IMR-90 (cell line): ENCODE data around the gene ERMAP. TPM values are rescaled to one million over a fixed set of nuclear protein-coding genes. Genes with fewer than 3 reads are reported as not detected.

Experiments
- ATAC-seq: fragments of 200-7000 bp; cut with Tn5 transposase; 2 replicates; pipeline ENCODE4 v1.9.1; 2020; ENCODE audit warnings: low read depth, mild to moderate bottlenecking, moderate library complexity
- BruUV-seq: library from RNA; stranded (reverse); fragments of 400-500 nt; replicated peaks from 2 replicates; lab custom pipeline; 2021; lab: Mats Ljungman, UMichigan
- CTCF ChIA-PET: fragments of 300-600 bp; formaldehyde crosslinking; extraction: SDS; loops from one replicate; lab custom pipeline; 2021; ENCODE audit warnings: antibody characterized with exemption; lab: Yijun Ruan, JAX
- POLR2A ChIA-PET: fragments of 300-600 bp; sonication (Branson Sonifier 250); formaldehyde crosslinking; loops from one replicate; lab custom pipeline; 2022; ENCODE audit warnings: antibody characterized with exemption; ENCODE audit not compliant: unreplicated experiment; lab: Charles Lee
- DNase-seq: peaks from one replicate; pipeline ENCODE4 v3.0.0; 2013
- H2AFZ ChIP-seq: replicated peaks from 2 replicates; pipeline ENCODE3; 2013; ENCODE audit warnings: low read length, mild to moderate bottlenecking; ENCODE audit not compliant: poor library complexity
- H2AK5ac ChIP-seq: 2 replicates; pipeline ENCODE4 v1.6.1; 2013; ENCODE audit warnings: low read depth, low read length, inconsistent platforms
- H2AK9ac ChIP-seq: replicated peaks from 2 replicates; pipeline ENCODE3; 2013; ENCODE audit warnings: mild to moderate bottlenecking, low read depth, low read length, moderate library complexity; ENCODE audit not compliant: poor library complexity
- H2BK120ac ChIP-seq: 2 replicates; pipeline ENCODE4 v1.6.1; 2013; ENCODE audit warnings: low read depth, low read length, inconsistent platforms
- H2BK15ac ChIP-seq: 3 replicates; pipeline ENCODE4 v1.6.1; 2013; ENCODE audit warnings: low read depth, low read length, inconsistent platforms
- H2BK20ac ChIP-seq: 2 replicates; pipeline ENCODE4 v1.6.1; 2013; ENCODE audit warnings: low read depth, mild to moderate bottlenecking, inconsistent platforms, low read length, moderate library complexity
- H2BK5ac ChIP-seq: 2 replicates; pipeline ENCODE4 v1.6.1; 2013; ENCODE audit warnings: mild to moderate bottlenecking, low read depth, low read length, inconsistent platforms; ENCODE audit not compliant: poor library complexity, severe bottlenecking
- H3K14ac ChIP-seq: replicated peaks from 2 replicates; pipeline ENCODE4 v1.6.1; 2013; ENCODE audit warnings: low read depth, low read length, inconsistent platforms
- H3K18ac ChIP-seq: 2 replicates; pipeline ENCODE4 v1.6.1; 2013; ENCODE audit warnings: low read depth, low read length, control low read depth
- H3K23ac ChIP-seq: 2 replicates; pipeline ENCODE4 v1.6.1; 2013; ENCODE audit warnings: low read depth, low read length, inconsistent platforms
- H3K27ac ChIP-seq: 2 replicates; pipeline ENCODE4 v1.5.1; 2013; ENCODE audit warnings: mild to moderate bottlenecking, control low read depth, low read length; ENCODE audit not compliant: insufficient read depth
- H3K27me3 ChIP-seq: 2 replicates; pipeline ENCODE4 v1.6.1; 2013; ENCODE audit warnings: low read length; ENCODE audit not compliant: control insufficient read depth, insufficient read depth
- H3K36me3 ChIP-seq: 2 replicates; pipeline ENCODE4 v1.6.1; 2013; ENCODE audit warnings: low read length, mixed read lengths; ENCODE audit not compliant: control insufficient read depth, insufficient read depth
- H3K4ac ChIP-seq: 2 replicates; pipeline ENCODE4 v1.6.1; 2013; ENCODE audit warnings: low read depth, low read length, inconsistent platforms
- H3K4me1 ChIP-seq: 2 replicates; pipeline ENCODE4 v1.6.1; 2013; ENCODE audit warnings: low read length, mixed read lengths; ENCODE audit not compliant: control insufficient read depth, insufficient read depth
- H3K4me2 ChIP-seq: 2 replicates; pipeline ENCODE4 v1.6.1; 2013; ENCODE audit warnings: low read depth, mild to moderate bottlenecking, control low read depth, low read length, moderate library complexity
- H3K4me3 ChIP-seq: 2 replicates; pipeline ENCODE4 v1.5.1; 2013; ENCODE audit warnings: low read depth, mild to moderate bottlenecking, control low read depth, low read length, moderate library complexity; ENCODE audit not compliant: insufficient read depth
- H3K56ac ChIP-seq: 2 replicates; pipeline ENCODE4 v1.6.1; 2013; ENCODE audit warnings: low read length, inconsistent platforms; ENCODE audit not compliant: insufficient read depth; ENCODE audit errors: extremely low read depth
- H3K79me1 ChIP-seq, 2 experiments: 2 replicates each; pipeline ENCODE4 v1.6.1; 2013; ENCODE audit warnings: low read length in 2 of 2, inconsistent platforms in 1 of 2, low read depth in 1 of 2
- H3K9ac ChIP-seq: 2 replicates; pipeline ENCODE4 v1.6.1; 2013; ENCODE audit warnings: low read depth, low read length, control low read depth
- H3K9me1 ChIP-seq: 2 replicates; pipeline ENCODE4 v1.6.1; 2013; ENCODE audit warnings: low read length, inconsistent platforms; ENCODE audit not compliant: insufficient read depth
- H3K9me3 ChIP-seq: 2 replicates; pipeline ENCODE4 v1.6.1; 2013; ENCODE audit warnings: low read length; ENCODE audit not compliant: control insufficient read depth, insufficient read depth
- H4K20me1 ChIP-seq: 2 replicates; pipeline ENCODE4 v1.6.1; 2013; ENCODE audit warnings: low read length, inconsistent platforms; ENCODE audit not compliant: insufficient read depth
- H4K5ac ChIP-seq: 2 replicates; pipeline ENCODE4 v1.6.1; 2013; ENCODE audit warnings: mild to moderate bottlenecking, low read depth, low read length, control low read depth
- H4K8ac ChIP-seq, 2 experiments: 2 replicates each; pipeline ENCODE4 v1.6.1; 2013; ENCODE audit warnings: low read depth in 2 of 2, low read length in 2 of 2, control low read depth in 1 of 2, inconsistent platforms in 1 of 2
- H4K91ac ChIP-seq: 2 replicates; pipeline ENCODE4 v1.6.1; 2013; ENCODE audit warnings: low read depth, low read length, inconsistent platforms; ENCODE audit not compliant: insufficient read depth
- BHLHE40 ChIP-seq: fragments of 150-350 bp; IDR thresholded peaks from 2 replicates; pipeline ENCODE4 v1.6.1; 2016; ENCODE audit warnings: mild to moderate bottlenecking, low read depth, low read length
- CEBPB ChIP-seq: IDR thresholded peaks from 2 replicates; pipeline ENCODE4 v1.6.1; 2012; ENCODE audit warnings: low read depth, low read length, improper control_type of control experiment
- CHD1 ChIP-seq: IDR thresholded peaks from 2 replicates; pipeline ENCODE4 v1.6.1; 2012; ENCODE audit warnings: low read depth, low read length, improper control_type of control experiment
- ELK1 ChIP-seq: fragments of 150-350 bp; IDR thresholded peaks from 2 replicates; pipeline ENCODE4 v1.6.1; 2016; ENCODE audit warnings: low read depth, mild to moderate bottlenecking, low read length, moderate library complexity, borderline replicate concordance
- FOS ChIP-seq: fragments of 150-350 bp; IDR thresholded peaks from 2 replicates; pipeline ENCODE4 v1.6.1; 2016; ENCODE audit warnings: low read depth, low read length
- MAFK ChIP-seq: IDR thresholded peaks from 2 replicates; pipeline ENCODE4 v1.6.1; 2012; ENCODE audit warnings: low read depth, low read length, improper control_type of control experiment
- MAZ ChIP-seq: IDR thresholded peaks from 2 replicates; pipeline ENCODE4 v1.6.1; 2012; ENCODE audit warnings: low read depth, mild to moderate bottlenecking, low read length, improper control_type of control experiment, moderate library complexity, borderline replicate concordance
- MXI1 ChIP-seq: IDR thresholded peaks from 2 replicates; pipeline ENCODE4 v1.6.1; 2012; ENCODE audit warnings: low read depth, mild to moderate bottlenecking, low read length, moderate library complexity, borderline replicate concordance
- NFE2L2 ChIP-seq: fragments of 150-350 bp; IDR thresholded peaks from 2 replicates; pipeline ENCODE4 v1.6.1; 2016; ENCODE audit warnings: low read depth, mild to moderate bottlenecking, low read length
- POLR2A ChIP-seq: IDR thresholded peaks from 2 replicates; pipeline ENCODE4 v1.6.1; 2012; ENCODE audit warnings: mild to moderate bottlenecking, low read depth, low read length
- RAD21 ChIP-seq: IDR thresholded peaks from 2 replicates; pipeline ENCODE4 v1.6.1; 2012; ENCODE audit warnings: low read length, improper control_type of control experiment
- RCOR1 ChIP-seq: IDR thresholded peaks from 2 replicates; pipeline ENCODE4 v1.6.1; 2012; ENCODE audit warnings: mild to moderate bottlenecking, low read length, improper control_type of control experiment; ENCODE audit not compliant: insufficient replicate concordance
- RFX5 ChIP-seq: IDR thresholded peaks from 2 replicates; pipeline ENCODE4 v1.8.0; 2012; ENCODE audit warnings: low read depth, mild to moderate bottlenecking, low read length, moderate library complexity
- SMC3 ChIP-seq: fragments of 150-350 bp; IDR thresholded peaks from 2 replicates; pipeline ENCODE4 v1.6.1; 2016; ENCODE audit warnings: low read depth, mild to moderate bottlenecking, antibody characterized with exemption, low read length, moderate library complexity
- WGBS, 2 experiments: methylation state at CpG; one replicate each; pipeline versions ENCODE4 v1.1.5 to v1.1.7; 2013; ENCODE audit warnings: missing lambda C conversion rate in 2 of 2; ENCODE audit not compliant: insufficient read length in 1 of 2; ENCODE audit errors: extremely low coverage in 2 of 2; 5-methylcytosine and 5-hydroxymethylcytosine counted together
- dilution Hi-C: fragments of 300-500 bp; cut with HindIII; formaldehyde crosslinking; loops from one replicate; pipeline ENCODE4 v1.14.3; 2018; ENCODE audit warnings: low sequenced_read_pairs; ENCODE audit not compliant: unreplicated experiment
- in situ Hi-C: fragments of 300-500 bp; cut with MboI; formaldehyde crosslinking; loops from 3 replicates; pipeline ENCODE4 v1.14.3; 2019; ENCODE audit warnings: low sequenced_read_pairs, inconsistent platforms, mixed read lengths
- intact Hi-C: fragments of 100-400 bp; cut with micrococcal nuclease; formaldehyde crosslinking; loops from 2 replicates; pipeline ENCODE4 v1.10.0; 2022
- polyA plus RNA-seq, 3 experiments: library from polyadenylated mRNA; depleted of rRNA; stranded (reverse); fragments of >200 nt; gene quantifications; 2 replicates each; pipeline ENCODE4 v1.2.3, GENCODE V29; 2012; ENCODE audit warnings: low replicate concordance in 1 of 3
- total RNA-seq: library from RNA; depleted of rRNA; stranded (reverse); fragments of >200 nt; gene quantifications from 2 replicates; pipeline ENCODE4 v1.2.3, GENCODE V29; 2012
- TF ChIP-seq, protein P1 (sequence below): conservative IDR thresholded peaks from 2 replicates; pipeline ENCODE4 v1.5.1; 2012; ENCODE audit warnings: mild to moderate bottlenecking, low read depth, low read length, improper control_type of control experiment
- TF ChIP-seq, protein P2 (sequence below): fragments of 150-350 bp; IDR thresholded peaks from 2 replicates; pipeline ENCODE4 v1.6.1; 2017; ENCODE audit warnings: mild to moderate bottlenecking, antibody characterized with exemption, low read length, low read depth

ERMAP gene
- total and polyA plus RNA-seq, 2 of the 4 experiments (the other 2 are of a cell fraction): 5.0 to 7.2 TPM

DNA sequence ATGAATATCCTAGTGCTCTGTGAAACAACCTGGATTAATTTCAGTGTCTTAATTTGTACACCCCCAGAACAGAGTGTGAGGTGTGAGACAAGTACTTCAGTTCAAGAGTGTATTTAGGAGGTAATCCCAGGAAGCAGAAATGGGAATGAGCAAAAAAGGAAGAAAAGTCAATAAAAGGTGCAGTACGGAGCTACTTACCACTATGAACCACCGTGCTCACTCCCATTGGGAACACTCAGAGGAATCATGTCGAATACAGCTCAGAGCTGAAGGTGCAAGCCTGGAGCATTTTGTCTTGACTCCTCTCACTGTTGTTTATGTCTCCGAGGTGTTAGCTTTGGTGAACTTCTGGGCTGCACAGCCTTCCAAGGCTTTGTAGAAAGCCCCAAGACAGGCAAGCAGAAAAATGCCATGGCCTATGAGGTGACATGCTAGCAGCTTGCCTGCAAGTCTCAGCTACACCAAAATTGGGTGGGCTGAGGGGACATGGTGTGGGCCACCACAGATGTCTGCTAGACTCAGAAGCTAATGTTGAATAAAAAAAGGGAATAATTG, 7.6 kb downstream of the ERMAP start:
- H3K79me1 ChIP-seq: peaks cover 8 to 14% of the 10 kb centered on the region in 2 experiments
- no peak overlapping the region for H3K9ac ChIP-seq
- no peak overlapping the region for H3K4me3 ChIP-seq
- H3K18ac ChIP-seq: no peak overlapping the region
- no peak overlapping the region for H3K27ac ChIP-seq
- DNase-seq (no peak), ATAC-seq (no peak)
- no peaks in the 10 kb centered on the region for H3K27me3 ChIP-seq
- 83% methylated on average over 2 of the region's 4 CpGs; no CpG with 5 or more reads in 1 of the 2 experiments for WGBS, 2 experiments
- H4K5ac ChIP-seq: no peak overlapping the region
- TF ChIP-seq, protein P1, sequence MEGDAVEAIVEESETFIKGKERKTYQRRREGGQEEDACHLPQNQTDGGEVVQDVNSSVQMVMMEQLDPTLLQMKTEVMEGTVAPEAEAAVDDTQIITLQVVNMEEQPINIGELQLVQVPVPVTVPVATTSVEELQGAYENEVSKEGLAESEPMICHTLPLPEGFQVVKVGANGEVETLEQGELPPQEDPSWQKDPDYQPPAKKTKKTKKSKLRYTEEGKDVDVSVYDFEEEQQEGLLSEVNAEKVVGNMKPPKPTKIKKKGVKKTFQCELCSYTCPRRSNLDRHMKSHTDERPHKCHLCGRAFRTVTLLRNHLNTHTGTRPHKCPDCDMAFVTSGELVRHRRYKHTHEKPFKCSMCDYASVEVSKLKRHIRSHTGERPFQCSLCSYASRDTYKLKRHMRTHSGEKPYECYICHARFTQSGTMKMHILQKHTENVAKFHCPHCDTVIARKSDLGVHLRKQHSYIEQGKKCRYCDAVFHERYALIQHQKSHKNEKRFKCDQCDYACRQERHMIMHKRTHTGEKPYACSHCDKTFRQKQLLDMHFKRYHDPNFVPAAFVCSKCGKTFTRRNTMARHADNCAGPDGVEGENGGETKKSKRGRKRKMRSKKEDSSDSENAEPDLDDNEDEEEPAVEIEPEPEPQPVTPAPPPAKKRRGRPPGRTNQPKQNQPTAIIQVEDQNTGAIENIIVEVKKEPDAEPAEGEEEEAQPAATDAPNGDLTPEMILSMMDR: no peak
- TF ChIP-seq RFX5 (no peak), MAFK (no peak), POLR2A (no peak), FOS (no peak), MAZ (no peak), RCOR1 (no peak), BHLHE40 (no peak), SMC3 (no peak), CEBPB (no peak), RAD21 (no peak), MXI1 (no peak), ELK1 (no peak), NFE2L2 (no peak), CHD1 (no peak)
- TF ChIP-seq, protein P2, sequence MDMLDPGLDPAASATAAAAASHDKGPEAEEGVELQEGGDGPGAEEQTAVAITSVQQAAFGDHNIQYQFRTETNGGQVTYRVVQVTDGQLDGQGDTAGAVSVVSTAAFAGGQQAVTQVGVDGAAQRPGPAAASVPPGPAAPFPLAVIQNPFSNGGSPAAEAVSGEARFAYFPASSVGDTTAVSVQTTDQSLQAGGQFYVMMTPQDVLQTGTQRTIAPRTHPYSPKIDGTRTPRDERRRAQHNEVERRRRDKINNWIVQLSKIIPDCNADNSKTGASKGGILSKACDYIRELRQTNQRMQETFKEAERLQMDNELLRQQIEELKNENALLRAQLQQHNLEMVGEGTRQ: no peak
- intact Hi-C loops: no loop called here
- H4K8ac ChIP-seq: no peak overlapping the region
- ChIA-PET POLR2A (no interaction called here), CTCF (no interaction called here)
- no peak overlapping the region for H3K14ac ChIP-seq
- H2AFZ ChIP-seq: no peak overlapping the region
- dilution Hi-C loops: no loop called here
- no peaks in the 10 kb centered on the region for H4K20me1 ChIP-seq
- no peak overlapping the region for H3K56ac ChIP-seq
- H2AK9ac ChIP-seq: no peak overlapping the region
- no peak overlapping the region for H2BK20ac ChIP-seq
- no peak overlapping the region for H2BK120ac ChIP-seq
- no peak overlapping the region for H2AK5ac ChIP-seq
- no peaks in the 10 kb centered on the region for H3K36me3 ChIP-seq
- no peak overlapping the region for H2BK5ac ChIP-seq
- no peak overlapping the region for H2BK15ac ChIP-seq
- H3K9me3 ChIP-seq: no peaks in the 10 kb centered on the region
- no peak overlapping the region for H4K91ac ChIP-seq
- H3K4ac ChIP-seq: no peak overlapping the region
- no peak overlapping the region for H3K23ac ChIP-seq
- no peak overlapping the region for H3K4me2 ChIP-seq
- in situ Hi-C loops: no loop called here
- H3K4me1 ChIP-seq: no peaks in the 10 kb centered on the region
- no peaks in the 10 kb centered on the region; the same call in 1 of the 2 replicates for H3K9me1 ChIP-seq
- no TSS peak for BruUV-seq
